H54 (cell line): Measurements from ENCODE around the gene IBA57.
"Not testable (repeated sequence)": the region's sequence is repeated elsewhere in the genome, so short reads cannot be mapped to it uniquely, and the experiment has no call there.

Experiments
- DNase-seq: peaks from one replicate; pipeline ENCODE4 v3.0.0; 2011; ENCODE audit warnings: low spot score, mixed read lengths; ENCODE audit not compliant: insufficient read length
- FAIRE-seq: peaks from 3 replicates; lab custom pipeline; 2011; peaks lifted over from hg19 to GRCh38; lab: Jason Lieb, UNC
- POLR2A ChIP-seq: IDR thresholded peaks from 2 replicates; pipeline ENCODE4 v1.6.1; 2011; ENCODE audit warnings: low read depth, mild to moderate bottlenecking, low read length

IBA57 gene

DNA sequence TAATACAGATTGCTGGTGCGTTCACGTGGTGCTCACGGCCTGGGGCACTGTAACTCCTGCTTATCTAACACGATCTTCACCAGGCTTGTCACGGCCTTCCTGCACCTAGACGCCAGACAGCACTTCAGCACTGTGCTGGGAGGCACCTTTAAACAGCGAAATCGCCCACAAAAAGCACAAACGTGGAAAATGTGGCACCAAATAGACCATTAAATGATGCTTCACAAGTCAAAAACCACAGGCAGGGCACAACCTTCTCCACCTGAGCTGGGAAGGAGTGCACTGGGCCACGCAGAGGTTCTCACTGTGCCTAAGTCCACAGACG is 20.0 kb downstream of the IBA57 start:
- FAIRE-seq (no peak), DNase-seq (no peak)
- TF ChIP-seq POLR2A = no peak

GRCh38 chr1:228188249-228188648 is 22.6 kb downstream of the IBA57 start:
- DNase-seq, FAIRE-seq: not testable (repeated sequence)

GRCh38 chr1:228190182-228190581 is 24.6 kb downstream of the IBA57 start:
- DNase-seq (no peak), FAIRE-seq (no peak)
- TF ChIP-seq POLR2A = no peak

DNA sequence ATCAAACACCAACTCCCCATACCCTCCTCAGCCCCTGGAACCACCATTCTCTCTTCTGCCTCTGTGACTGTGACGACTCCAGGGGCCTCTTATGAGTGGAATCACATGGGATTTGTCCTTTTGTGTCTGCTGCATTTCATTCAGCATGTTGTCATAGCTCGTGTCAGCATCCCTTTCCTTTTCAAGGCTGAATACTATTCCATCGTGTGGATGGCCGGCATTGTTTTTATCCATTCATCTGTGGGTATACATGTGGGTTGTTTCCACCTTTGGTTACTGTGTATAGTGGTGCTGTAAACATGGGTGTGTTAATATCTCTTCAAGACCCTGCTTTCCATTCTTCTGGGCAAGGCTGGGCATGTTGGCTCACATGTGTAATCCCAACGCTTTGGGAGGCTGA is 25.2 kb downstream of the IBA57 start:
- DNase-seq = no peak
- TF ChIP-seq POLR2A = no peak
- no peak for FAIRE-seq

- DNase-seq (no peak), FAIRE-seq (no peak)
- TF ChIP-seq POLR2A = no peak
Observed at GRCh38 chr1:228194436-228194835, 28.8 kb downstream of the IBA57 start.

DNA sequence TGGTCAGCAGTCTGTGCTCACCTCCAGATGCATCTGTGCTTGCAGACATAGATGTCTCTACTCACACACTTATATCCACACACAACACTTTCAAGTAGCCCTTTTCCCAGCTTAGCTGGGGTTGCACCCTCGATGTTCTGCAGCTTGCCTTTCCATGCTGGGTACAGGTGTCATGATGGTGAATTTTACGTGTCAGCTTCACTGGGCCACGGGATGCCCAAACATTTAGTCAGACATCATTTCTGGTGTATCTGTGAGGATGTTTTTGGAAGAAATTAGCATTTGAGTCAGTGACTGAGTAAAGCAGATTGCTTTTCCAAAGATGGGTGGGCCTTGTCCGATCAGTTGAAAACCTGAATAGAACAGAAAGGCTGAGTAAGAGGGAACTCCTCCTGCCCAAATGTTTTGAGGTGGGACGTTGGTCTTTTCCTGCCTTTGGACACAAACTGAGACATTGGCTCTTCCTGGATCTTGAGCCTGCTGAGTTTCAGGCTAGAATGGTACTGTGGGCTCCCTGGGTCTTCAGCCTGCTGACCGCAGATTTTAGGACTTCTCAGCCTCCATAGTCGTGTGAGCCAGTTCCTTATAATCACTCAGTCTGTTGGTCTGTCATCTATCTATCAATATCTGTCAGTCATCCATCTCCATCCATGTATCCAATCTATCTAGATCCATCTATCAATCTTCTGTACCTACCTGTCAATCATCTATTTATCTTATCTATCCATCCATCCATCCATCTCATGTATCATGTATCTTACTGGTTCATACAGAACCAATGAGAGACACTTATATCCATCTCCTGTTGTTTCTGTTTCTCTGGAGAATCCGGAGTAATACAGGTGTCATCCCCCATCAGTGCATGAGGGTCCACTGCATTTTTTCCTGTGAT is 29.6 kb downstream of the IBA57 start:
- TF ChIP-seq POLR2A = no peak
- no peak for FAIRE-seq

GRCh38 chr1:228197555-228198147 is 32.0 kb downstream of the IBA57 start:
- no peak for DNase-seq
- FAIRE-seq = no peak
- no peak for TF ChIP-seq POLR2A

More for the DNA sequence above, 29.6 kb downstream of the IBA57 start:
- DNase-seq = no peak

DNA sequence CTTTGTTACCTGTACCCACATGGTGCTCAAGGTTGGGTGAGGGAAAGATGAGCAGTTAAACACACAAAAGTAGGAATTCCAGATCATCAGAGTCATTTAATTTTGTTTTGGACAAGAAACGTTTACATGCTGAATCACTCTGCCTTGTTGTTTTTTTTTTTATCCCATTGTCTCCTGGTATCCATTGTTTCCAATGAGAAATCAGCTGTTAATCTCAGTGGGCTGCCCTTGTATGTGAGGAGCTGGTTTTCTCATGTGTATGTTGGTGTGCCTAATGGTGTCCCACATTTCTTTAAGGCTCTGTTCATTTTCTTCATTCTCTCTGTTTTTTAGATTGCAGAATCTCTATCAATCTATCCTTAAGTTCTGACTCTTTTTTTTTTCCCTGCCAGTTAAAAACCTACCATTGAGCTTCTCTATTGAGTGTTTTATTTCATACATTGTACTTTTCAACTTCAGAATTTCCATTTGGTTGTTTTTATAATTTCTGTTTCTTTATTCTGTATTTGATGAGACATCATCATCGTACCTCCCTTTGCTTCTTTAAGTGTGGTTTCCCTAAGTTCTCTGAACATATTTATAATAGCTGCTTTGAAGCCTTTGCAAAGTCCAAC is 33.5 kb downstream of the IBA57 start:
- no peak for TF ChIP-seq POLR2A
- no peak for DNase-seq
- FAIRE-seq = no peak

DNA sequence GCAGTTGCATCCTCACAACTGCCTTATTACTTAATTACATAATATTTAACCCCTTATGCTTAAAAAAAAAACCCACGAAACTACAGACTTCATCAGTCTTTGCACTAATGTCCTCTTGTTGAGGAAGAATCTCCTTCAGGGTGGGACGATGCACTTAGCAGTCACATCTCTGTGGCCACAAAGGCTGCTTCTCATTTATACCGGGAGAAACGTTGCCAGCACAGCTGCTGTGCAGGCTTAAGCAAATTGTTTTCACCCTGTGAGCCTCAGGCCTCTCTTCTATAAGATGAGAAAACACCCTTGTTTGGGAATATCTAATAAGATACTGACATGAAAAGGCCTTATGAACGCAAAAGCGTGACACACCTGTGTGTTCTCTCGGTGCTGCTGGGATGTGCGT is 39.4 kb downstream of the IBA57 start:
- TF ChIP-seq POLR2A = no peak
- no peak for DNase-seq
- no peak for FAIRE-seq

- FAIRE-seq (no peak), DNase-seq (no peak)
- TF ChIP-seq POLR2A = no peak
Observed at GRCh38 chr1:228205526-228206436, 40.2 kb downstream of the IBA57 start.

GRCh38 chr1:228206582-228207351 is 41.2 kb downstream of the IBA57 start:
- no peak for DNase-seq
- TF ChIP-seq POLR2A = no peak
- no peak for FAIRE-seq

DNA sequence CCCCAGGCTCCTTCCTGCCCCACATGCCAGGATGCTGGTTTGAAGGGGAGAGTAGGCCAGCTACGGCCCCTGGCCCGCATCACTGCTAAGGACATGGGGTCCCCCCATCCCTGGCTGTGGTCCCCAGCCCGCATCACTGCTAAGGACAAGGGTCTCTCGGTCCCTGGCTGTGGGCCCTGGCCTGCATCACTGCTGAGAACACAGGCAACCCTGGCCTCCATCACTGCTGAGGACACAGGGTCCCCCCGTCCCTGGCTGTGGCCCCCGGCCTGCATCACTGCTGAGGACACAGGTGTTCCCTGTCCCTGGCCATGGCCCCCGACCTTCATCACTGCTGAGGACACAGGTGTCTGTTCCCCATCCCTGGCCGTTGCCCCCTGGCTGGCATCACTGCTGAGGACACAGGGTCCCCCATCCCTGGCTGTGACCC is 41.8 kb downstream of the IBA57 start:
- DNase-seq = no peak
- no peak for FAIRE-seq
- no peak for TF ChIP-seq POLR2A

DNA sequence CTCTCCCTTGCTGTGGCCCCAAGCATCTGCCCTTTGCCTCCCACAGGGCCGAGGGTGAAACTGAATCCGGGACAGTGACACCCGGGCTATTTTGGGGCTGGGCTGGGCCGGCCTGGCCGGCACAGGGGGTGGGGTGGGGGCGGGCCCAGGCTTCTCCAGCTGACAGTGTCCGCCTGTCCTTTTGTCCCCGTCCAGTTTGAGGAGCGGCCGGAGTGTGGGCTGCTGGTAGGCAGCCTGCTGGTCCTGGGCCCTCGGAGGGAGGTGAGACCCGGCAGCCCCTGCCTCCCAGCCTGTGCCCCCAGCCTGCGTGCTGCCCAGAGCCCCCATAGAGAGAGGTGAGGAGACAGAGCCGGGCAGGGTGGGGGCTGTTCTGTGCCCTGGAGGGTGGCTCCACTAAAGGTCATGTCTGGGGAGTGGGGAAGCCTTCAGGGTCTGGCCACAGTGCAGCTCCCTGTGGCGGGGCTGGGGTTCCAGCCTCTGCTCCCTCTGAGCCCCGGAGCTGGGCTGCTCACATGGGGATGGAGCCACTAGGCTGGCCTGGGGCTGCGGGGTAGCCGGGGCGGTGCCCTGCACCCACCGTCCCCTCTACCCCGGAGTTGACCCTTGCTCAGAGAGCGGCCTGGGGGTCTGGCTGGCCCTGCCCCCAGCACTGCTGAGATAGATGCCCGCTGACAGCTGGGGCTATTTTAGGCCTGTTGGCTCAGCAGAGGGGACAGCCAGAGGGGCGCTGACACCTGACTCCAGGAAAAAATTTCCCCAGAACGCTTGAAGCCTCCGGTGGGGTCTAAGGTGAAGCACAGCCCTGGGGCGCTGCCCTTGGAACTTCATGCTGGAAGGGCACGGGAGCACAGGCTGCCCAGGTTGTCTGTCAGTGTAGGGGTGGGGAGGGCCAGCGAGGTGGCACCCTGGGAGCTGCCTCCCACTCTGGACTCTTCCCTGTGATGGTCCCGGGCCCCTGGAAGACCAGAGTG is 42.5 kb downstream of the IBA57 start, which contains the start of gene OBSCN:
OBSCN (plus strand) TSS at position 194 of the 971 bp plus-strand sequence. CDS start 3,740 bp downstream, outside the sequence.
- no peak for TF ChIP-seq POLR2A
- DNase-seq (no peak), FAIRE-seq (no peak)
